Germinal center (tissue), 1 donor: ENCODE data around the gene DENND5B.
A peak's percentile ranks its signal among the peaks of the same experiment; 100 is the strongest.
"Not testable (repeated sequence)": the region's sequence is repeated elsewhere in the genome, so short reads cannot be mapped to it uniquely, and the experiment has no call there.

Source experiments
- DNase-seq: peaks from one replicate; pipeline ENCODE4 v3.0.0; 2012; ENCODE audit warnings: mixed read lengths, low spot score

The DENND5B gene

DNA sequence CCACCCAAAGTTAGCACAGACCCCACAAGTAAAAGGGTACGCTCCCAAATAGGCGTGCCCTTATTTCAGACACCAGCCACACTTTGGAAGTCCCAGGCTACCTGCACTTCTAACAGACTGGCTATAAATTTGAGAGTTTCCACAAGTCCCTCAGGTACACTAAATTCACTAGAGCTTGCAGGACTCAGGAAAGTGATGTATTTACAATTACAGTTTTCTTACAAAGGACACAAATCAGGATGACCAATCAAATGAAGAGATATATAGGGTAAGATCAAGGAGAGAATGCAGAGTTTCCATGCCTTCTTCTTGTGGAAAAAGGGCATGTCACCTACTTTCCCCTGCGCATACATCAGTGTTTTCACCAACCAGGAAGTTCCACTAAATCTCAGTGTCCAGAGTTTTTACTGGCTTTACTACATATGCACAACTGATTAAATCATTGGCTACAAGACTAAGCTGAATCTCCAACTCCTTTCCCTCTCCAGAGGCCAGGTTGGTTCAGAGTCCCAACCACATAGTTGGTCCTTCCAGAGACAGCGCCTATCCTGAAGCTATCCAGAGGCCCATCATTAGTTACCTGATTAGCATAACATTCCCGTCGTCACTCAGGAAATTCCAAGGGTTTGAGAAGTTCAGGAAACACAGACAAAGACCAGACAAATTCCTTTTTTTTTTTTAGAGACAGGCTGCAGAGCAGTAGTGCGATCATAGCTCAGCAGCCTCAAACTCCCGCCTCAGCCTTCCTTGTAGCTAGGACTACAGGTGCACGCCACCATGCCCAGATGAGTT is 84.2 kb downstream of the DENND5B start:
- no peak for DNase-seq

DNA sequence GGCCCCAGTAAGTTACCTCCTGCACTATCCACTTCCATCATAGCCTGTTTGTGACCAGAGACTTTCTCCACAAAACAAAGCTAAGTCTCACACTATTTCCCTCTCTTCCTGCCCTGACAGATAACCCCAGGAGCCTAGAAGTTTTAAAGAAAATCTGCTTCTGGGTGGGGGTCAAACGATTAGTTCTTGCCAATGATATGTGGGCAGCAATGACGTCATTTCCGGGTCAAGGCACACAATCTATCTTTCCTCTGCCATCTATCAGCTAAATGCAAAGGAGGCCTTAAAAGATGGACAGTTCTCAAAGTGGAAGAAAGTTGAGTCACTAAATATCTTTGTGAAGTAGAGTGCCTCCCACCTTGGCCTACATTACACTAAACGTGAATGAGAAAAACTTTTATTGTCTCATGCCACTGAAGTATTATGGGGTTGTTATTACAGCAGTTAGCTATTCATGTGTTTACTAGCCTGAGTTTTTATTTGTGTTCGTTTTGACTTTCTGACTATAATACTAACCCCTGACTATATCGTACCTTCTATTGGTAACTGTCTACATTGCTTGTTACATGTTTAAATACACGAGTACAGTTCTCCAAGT is 86.2 kb downstream of the DENND5B start:
- no peak for DNase-seq

GRCh38 chr12:31501014-31501413 is 89.9 kb downstream of the DENND5B start:
- DNase-seq = not testable (repeated sequence)

DNA sequence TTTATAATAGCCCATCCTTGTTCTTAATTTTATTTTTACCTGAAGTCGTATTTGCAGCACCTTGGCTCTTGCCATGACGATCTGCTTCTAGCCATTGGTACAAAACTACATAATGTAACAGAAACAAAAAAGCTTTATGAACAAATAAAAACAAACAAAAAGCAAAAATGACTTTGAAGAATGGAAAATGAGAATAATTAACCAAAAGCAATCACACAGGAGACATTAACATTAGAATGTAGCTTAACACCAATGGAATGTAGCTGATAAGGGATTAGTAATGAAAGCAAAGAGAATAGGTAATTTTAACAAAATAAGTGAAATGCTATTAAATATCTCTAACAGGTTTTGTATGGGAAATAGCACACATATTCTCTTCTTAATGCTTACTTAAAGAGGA is 91.4 kb downstream of the DENND5B start:
- DNase-seq = no peak

- no peak for DNase-seq
Measured at GRCh38 chr12:31498424-31498823, 92.5 kb downstream of the DENND5B start.

DNA sequence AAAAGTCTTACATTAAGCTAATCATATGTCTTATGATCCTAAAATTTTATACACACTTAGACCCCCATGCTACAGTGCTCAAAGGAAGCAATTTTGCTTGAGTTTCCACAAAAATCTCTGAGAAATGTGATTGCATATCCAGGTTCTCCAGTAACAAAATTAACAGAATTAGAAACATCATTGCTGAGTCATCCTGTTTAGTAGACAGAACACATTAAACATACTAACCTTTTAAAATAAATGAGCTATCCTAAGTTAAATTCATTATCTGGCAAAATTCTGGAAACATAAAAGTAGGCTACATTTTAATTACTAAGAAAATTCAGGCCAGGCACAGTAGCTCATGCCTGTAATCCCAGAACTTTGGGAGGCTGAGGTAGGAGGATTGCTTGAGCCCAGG is 94.7 kb downstream of the DENND5B start:
- DNase-seq = no peak

DNA sequence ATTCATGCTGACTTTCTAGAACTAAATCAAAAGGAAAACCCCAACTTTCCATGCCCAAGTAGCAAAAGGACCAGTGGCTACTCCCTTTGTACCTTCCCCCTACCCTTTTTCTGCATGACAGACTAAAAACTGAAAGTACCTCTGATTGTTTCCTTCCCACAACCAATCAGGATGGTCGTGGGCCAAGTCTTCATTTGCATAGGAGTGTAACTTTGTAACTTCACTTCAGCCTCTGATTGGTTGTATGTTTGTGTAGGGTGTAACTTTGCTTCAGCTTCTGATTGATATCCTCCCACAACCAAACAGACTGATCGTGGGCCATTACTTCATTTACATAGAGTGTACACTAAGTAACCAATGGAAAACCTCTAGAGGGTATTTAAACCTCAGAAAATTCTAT is 96.5 kb downstream of the DENND5B start:
- no peak for DNase-seq

- DNase-seq = no peak
Measured at GRCh38 chr12:31492599-31493196, 98.2 kb downstream of the DENND5B start.

- no peak for DNase-seq
Measured at GRCh38 chr12:31491841-31492598, 98.9 kb downstream of the DENND5B start.

DNA sequence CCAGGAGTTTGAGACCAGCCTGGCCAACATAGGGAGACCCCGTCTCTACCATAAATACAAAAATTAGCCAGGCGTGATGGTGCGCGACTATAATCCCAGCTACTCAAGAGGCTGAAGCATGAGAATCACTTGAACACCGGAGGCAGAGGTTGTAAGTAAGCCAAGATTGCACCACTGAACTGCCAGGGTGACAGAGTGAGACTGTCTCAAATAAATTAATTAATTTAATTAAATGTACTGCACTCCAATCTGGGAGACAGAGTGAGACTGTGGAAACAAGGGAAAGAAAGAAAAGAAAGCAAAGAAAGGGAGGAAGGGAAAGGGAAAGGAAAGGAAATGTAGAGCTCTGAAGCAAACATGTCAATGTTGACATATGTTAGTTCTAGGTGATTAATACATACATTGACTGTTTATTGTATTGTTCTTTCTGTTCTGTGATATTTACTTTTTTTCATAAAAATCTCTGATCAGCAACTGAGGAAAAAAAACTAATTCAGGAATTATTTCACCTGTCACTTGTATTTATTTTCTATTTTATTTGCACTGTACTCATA is 99.6 kb downstream of the DENND5B start:
- DNase-seq = no peak

DNA sequence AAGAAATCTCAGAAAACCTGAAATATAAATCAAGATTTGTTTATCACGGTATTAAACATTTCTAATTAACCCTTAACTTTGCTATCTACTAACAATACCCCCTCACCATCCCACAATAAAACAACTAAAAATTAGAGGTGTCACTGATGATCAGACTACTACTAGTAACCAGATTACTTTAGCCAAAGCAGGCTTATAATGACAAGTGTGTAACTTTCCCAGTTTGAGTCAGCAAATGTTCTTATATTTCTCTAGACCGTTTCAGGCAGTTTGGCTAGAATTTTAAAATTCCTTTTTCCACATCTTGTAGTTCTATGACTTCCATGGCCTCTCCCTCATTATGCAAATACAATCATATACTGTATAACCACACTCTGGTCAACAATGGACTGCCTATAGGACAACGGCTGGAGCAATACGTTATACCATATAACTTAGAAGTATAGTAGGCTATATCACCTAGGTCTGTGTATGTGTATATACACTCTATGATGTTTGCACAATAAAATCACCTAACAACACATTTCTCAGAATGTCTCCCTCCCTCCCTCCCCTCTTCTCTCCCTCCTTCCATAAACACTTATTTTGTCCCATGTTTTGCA is 102.1 kb downstream of the DENND5B start:
- DNase-seq = no peak

- DNase-seq = no peak
Measured at GRCh38 chr12:31485571-31485970, 105.4 kb downstream of the DENND5B start.

- DNase-seq = no peak
Measured at GRCh38 chr12:31482816-31483215, 108.1 kb downstream of the DENND5B start.

DNA sequence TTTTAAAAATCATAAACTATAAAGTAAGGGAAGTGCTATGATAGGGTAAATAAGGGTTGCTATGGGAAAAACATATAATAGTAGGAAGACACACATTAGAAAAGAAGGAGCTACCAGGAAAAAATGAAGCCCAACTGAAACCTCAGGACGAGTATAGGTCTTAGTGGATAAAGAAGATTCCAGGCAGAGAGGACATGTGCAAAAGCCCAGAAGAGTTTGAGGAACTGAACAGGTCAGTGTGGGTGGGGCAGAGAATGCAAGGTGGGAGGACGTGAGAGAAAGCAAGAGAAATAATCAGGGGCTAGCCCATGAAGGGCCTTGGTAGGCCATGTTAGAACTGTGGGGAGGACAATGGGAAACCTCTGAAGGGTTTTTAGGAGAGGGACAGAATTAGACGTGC is 109.5 kb downstream of the DENND5B start:
- no peak for DNase-seq

DNA sequence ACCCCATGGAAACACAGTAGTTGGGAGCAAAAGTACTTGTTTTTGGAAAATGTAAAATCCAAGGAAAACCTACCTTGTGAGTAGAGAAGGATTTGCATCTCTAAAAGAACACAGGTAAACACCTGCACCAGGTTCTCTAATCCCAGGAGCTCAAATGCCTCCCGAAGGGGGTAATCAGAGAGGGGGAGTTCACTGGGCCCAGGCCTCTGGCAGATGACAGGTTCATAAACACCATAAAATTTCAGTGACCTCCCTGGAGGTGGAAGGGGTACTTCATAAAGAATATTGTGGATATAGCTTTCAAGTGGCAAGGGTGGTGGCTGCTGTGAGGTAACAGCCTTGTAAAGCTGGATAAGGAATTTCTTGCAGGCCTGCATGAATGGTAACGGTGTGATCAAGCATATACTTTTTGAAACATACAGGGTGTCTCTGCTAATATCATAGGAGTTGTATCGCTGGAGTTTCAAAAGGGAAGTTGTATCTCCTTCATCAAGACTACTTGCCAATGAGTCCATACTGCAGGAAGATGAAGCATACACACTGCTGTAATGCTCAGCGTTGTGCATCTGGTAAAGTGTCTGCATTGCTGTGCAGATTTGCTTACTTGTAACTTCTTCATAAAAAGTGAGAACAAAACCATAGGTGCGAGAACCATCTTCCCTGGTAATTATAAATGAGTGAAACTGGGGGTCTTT is 111.3 kb downstream of the DENND5B start:
- peak; percentile 16 for DNase-seq

- no peak for DNase-seq
Measured at GRCh38 chr12:31478898-31479297, 112.0 kb downstream of the DENND5B start.

DNA sequence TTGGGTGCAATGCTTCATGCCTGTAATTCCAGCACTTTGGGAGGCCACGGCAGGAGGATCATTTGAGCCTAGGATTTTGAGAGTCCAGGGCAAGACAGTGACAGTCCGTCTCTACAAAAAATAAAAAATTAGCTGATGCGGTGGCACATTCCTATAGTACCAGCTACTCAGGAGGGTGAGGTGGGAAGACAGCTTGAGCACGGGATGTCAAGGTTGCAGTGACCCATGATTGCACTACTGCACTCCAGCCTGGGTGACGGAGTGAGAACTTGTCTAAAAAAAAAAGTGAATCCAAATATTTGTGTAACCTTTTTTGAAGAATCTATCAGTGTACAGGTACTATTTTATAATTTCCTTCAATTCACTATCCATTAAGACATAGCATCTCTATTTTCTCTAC is 112.5 kb downstream of the DENND5B start:
- no peak for DNase-seq

GRCh38 chr12:31477687-31478086 is 113.2 kb downstream of the DENND5B start:
- DNase-seq = no peak

- DNase-seq = no peak
Measured at GRCh38 chr12:31476437-31476836, 114.5 kb downstream of the DENND5B start.

DNA sequence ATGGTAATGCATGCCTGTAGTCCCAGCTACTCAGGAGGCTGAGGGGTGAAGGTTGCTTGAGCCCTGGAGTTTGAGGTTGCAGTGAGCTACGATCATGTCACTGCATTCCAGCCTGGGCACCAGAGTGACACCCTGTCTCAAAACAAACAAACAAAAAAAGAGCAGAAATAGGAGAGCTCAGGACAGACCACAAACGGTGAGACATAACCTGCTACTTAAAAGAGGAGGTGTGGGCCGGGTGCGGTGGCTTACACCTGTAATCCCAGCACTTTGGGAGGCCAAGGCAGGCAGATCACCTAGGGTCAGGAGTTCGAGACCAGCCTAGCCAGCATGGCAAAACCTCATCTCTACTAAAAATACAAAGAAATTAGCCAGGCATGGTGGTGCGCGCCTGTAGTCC is 115.3 kb downstream of the DENND5B start:
- DNase-seq = not testable (repeated sequence)

DNA sequence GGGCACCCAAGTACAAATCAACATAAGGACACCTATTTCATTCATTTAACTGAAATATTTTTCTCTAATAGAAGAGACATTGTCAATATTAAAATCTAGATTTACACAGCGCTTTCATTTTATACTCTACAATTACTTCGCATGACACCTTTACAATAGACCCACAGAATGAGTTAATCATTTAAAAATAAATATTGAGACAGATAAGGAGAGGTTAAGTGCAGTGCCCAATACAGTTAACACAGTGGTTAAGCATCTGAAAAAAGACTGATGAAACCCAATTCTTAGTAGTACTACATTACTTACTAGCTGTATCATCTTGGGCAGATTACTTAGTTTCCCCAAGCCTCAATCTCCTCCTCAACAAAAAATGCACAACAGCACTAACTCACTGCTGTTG is 116.2 kb downstream of the DENND5B start:
- DNase-seq = no peak
